EH (cell line): Measurements from ENCODE around the gene SMIM35.

Experiments used
- DNase-seq: peaks from one replicate; pipeline ENCODE4 v3.0.0-alpha.2; 2015; ENCODE audit warnings: low read depth

SMIM35 gene

DNA sequence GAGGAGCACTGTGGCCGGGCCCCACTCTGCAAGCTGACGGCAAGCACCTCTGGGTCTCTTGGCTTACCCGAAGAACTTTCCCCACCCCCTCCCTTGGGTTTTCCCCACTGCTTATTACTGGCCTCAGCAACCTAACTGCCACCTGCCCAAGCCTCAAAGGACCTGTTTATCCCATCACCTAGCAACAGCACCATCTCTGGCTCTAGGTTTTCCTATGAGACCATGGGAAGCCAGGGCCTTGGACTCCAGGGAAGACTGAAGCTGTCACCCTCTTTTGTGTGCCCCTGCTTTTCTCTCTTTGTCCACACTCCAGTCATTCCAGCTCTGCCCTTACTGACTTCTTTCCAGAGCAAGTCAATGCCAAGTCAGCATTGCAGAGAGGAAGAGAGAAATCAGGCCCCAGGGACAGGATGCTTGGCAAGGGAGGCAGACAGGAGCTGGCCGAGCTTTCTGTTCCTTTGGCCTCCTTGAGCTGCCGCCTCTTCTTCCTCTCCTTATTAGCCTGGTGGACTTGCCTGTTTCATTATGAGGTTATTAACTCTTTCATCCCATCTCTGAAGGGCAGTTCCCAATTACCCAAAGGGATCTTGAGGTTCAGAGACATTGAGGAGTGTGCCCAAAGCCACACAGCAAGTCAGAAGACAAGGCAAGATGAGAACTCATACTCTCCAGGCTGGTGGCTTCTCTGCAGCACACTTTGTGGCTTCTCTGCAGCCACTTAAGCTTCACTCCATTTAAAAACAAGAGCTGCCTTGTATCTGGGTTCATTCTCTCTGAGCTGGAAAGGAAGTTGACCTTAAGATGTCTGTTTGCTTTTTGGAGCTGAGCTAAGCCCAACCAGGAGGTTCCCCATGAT lies at the start of gene SMIM35:
SMIM35 (minus strand) TSS at position 51 of the 856 bp plus-strand sequence. CDS start 206 bp downstream, outside the sequence.
- DNase-seq = no peak

DNA sequence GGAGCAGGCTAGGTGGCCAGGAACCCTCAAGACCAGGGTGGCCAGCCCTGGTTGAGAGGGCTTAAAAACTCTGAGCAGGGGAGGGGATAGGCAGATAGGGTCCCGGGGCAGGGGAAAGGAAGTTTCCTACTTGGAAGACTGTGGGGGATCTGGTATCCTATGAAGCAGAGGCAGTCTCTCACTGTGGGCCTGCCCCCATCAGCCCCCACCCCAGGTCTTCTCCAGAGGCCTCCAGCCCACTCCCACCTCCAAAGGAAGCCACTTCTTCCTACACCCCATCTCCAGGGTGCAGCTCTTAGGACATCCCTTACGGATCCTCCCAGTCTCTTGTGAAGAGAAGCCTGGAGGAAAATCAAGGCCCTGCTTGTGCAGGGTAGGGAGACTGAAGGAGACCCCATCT lies 49.6 kb upstream of the SMIM35 start:
- DNase-seq = no peak

DNA sequence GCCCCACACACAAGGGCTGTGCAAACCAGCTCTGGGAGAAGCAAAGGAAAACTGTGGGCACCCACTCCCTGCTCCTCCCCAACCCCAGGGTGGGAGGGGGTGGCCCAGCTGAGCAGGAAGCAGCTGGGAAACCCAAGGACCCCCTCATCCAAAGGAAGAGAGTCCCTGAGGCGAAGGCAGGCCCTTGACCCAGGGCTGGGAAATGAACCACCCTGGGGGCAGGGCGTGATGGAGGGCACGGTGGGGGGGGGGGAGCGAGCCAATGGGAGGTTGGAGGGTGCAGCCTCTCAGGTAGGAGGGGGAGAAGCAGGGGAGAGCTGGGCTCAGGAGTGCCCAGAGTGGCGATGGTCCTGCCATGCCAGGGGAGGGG lies 49.0 kb upstream of the SMIM35 start:
- DNase-seq = no peak

DNA sequence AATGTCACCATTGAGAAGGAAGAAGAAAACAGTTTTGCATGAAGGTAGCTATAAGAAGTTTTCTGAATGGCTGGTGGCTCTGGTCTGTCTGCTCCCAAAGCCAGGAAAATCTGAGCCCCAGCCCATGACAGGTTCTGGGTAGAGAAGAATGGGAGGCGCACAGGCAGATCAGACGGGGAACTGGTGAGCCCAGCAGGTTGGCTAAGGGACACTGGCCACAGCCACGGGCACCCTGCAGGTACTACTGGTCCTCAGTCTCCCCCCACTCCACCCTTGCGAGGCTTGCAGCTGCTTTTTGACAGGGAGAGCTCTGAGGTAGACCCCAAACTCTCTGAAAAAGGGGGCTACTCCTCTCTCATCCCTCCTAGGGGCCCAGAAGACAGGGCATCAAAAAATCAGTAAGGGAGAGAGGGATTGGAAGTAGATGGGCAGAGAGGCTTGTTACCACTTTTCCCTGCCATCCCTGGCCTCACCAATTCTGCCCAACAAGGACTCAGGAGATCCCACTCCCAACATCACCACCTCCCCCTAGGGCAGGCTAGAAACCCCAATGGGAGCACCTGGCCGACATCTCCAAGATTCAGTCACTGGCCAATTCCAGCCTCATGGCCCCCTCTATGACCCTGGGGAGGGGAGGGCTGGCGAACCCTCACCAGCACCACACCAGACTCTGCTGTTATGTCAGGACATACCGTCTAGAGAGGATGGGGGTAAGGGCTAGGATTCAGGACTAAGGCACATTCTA lies 48.5 kb upstream of the SMIM35 start:
- DNase-seq = no peak

DNA sequence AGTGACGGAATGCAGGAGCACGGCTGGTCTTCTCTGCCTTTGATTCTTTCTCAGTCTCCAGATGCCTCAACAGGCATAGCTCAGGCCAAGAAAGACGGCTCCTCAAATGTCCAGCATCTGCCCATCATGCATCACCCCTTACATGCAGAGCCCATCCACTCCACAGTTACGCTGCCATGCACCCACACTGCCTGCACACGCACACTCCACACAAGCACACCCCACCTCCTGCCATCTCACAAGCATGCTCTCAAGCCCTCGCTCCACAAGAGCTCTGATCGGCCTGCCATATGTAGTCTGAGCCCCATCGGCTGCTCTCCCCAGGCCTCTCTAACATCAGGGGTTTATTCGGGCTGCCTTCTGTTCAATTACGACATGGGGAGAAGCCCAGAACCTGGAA lies 47.1 kb upstream of the SMIM35 start:
- no peak for DNase-seq

DNA sequence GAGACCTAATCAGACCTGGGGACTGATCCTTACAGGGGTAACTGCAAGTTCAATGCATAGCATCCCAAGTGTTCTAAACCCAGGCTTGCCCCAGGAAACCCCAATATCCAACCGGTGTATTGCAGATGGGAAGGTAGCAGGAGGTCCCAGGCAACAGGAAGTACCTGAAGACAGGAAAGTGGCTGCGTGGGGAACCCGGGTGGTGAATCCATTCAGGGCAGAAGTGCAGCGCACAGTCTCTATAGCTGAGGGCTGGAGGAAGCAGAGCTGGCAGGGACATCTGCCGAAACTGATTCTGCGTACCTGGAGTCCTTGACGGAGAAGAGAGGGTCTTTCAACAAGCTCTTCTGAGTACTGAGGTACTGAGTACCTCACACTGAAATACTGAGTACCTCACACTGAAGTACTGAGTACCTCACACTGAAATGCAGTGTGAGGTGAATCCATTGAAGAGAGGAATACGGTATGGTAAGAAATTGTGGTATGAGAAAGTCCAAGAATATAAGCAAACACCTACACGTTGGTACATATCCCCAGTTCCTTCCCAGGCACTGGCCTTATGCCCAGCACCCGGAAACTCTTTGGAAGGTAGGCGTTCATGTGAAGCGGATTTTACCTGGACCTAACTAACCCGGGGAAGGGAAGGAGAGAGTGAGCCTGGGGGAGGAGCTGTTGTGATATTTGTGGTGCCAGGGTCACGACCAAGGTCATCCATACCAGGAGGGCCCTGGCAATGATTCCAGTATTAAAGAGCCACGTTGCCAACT lies 45.8 kb upstream of the SMIM35 start:
- no peak for DNase-seq

DNA sequence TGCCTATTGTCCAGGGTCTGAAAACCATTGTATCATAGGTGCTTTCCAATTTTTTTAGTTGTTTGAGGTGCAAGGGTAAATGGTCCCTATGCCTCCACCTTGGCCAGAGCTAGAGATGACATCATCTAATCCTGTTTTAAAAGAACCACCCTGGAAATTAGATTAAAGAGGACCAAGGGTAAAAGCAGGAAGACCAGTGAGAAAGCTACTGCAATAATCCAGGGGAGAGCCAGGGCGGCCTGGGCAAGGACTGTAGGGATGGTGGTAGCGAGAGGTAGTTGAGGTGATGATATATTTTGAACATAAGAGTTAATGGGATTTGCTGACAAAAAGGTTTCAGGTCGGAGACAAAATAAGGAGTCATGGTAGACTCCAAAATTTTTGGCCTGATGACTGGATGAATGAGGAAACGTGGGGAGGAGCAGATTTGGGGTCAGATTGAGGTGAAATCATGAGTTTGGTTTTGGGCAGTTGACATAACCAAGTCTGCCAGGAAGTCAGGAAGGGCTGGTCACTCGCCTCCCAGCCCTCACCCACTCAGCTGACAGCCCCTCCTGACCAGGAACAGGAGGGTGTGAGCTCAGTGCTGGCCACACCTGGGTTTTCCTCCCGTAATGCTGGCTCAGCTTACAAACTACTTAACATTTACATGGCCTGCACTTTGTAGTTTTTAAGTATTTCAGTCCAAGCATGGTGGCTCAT lies 42.9 kb upstream of the SMIM35 start:
- no peak for DNase-seq

DNA sequence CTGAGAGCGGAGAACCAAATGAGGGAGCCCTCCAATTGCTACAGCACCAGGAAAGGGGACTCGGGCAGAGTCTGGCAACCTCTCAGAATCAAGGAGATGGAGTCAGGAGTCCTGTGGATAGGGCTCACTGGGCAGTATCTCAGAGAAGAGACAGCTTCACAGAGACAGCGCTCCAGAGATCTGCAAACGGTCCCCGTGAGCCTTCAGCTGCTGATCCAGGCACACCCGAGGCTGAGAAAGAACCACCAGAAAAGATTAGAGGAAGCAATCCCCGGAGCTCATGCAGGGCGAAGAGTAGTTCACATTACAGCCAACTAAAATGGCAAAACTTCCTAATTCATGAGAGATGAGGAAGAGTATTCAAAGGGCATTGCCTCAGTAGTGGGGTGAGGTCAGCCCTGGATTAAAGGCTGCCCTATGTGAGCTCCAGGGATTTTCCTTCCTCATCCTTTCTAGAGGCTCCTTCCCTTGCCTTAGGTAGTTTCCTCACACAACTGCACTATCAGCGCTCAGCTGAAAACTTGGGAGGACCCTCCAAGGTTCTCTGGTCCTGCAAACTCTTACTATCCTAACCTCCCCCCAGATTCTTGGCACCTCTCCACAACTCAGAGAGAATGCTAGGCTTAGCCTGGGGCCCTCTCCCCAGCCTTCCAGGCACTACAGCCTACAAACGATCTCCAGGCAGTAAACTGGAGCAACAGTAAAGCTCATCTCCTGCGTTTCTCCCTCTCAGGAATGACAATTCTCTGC lies 42.1 kb upstream of the SMIM35 start:
- no peak for DNase-seq

DNA sequence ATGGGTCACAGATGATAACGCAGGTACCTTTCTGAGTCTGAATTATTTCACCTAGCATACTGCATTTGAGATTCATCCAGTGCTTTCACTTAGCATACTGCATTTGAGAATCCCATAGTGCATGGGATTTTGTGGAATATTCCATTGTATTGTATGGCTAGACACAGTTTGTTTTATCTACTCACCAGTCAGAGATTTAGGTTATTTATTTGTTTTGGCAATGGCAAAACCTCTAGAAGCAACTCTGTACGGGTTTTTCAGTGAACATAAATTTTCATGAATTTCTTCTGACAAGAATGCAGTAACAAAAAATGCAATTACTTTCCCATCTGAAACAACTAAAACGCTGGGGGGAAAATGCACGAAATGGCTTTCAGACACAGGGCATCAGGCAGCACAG lies 41.5 kb upstream of the SMIM35 start:
- peak; percentile 22 for DNase-seq

DNA sequence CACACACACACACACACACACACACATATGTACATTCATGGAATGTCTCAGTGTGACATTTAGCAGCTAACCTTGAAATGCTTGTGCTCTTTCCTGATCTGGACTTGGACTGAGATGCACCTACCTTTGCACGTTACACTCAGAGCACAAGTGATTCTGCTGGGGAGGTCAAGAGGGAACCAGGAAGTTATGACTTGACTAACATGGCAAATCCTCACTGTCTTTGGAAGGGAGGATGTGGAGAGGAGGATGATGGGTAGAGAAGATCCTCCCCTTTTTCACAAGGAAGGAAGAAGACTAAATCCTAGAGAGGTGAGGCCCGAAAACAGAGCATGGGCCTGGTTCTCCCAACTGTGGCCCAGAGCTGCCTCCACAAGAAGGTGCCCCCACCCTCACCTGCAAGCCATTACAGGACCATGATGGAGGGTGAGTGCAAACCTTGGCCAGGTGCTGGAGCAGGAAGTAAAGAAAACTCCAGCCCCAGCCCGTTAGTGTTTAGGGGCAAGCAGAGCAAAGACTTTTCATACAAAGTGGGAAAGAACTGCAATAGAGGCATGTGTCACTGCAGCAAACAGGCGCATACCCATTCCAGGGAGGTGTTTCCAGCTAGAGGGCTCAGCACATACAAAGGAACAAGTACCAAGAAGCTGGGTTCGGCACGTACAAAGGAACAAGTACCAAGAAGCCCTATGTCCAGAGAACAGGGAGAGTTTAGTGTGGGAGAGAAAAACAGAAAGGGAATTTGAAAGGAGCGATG lies 39.5 kb upstream of the SMIM35 start:
- DNase-seq = no peak

DNA sequence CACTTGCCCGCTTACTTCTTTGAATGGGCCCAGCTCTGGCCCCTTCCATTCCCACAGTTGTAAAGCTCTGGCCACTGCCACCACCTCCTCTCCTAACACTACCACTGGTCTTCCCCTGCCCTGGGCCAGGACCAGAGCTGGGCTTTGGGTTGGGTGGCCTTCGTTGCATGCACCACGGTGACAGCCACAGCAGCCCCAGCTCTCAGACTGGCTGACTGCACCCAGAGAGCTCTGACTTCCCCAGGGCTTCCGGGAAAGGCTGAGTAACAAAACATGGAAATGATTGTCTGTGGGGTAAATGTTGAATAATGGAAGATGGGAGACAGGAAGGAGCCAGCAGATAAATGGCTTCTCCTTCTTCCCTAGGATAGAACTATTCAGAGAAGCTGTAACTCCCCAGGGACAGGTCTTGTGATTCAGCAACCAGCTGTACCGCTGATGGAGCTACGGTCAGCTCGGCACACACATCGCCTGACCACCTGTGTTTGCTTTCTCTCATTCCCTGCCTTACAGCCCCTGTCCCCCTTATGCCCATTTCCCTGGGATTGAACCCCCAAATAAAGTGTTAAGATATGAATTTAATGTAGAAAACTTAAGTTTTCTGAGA lies 38.3 kb upstream of the SMIM35 start:
- DNase-seq = no peak

DNA sequence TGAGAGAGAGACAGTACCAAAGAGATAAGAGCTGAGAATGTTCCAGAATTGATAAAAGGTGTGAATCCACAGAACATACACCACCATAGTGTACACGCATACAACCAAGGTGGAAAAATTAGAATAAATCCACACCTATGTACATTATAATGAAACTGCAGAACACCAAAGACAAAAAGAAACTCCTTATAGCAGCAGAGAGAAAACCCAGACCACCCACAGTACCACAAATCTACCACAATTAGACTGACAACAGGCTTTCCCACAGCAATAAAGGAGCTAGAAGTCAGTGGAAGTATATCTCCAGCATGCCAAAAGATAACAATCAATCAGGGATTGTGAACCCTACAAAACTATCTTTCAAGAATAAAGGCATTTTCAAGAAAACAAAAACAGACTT lies 34.0 kb upstream of the SMIM35 start:
- no peak for DNase-seq

DNA sequence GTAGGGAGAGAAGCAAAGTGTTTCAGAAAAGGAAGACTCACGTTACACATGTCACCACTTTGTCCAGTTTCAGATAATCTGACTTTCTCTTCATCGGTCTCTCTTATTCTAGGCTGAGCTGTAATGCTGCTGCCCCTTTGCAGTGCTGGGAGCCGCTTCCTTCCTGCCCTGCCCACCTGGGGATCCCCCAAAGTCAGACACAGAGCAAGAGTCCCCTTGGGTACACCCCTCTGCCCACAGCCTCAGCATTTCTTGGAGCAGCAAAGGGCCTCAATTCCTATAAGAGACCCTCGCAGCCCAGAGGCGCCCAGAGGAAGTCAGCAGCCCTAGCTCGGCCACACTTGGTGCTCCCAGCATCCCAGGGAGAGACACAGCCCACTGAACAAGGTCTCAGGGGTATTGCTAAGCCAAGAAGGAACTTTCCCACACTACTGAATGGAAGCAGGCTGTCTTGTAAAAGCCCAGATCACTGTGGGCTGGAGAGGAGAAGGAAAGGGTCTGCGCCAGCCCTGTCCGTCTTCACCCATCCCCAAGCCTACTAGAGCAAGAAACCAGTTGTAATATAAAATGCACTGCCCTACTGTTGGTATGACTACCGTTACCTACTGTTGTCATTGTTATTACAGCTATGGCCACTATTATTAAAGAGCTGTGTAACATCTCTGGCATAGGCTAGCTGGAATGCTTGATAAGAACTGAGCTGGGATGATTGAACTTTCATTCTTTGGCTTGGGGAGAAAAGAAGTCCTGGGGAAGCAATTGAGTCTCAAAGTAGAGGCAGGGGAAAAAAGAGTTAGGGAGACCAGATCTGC lies 31.2 kb upstream of the SMIM35 start:
- DNase-seq = no peak

DNA sequence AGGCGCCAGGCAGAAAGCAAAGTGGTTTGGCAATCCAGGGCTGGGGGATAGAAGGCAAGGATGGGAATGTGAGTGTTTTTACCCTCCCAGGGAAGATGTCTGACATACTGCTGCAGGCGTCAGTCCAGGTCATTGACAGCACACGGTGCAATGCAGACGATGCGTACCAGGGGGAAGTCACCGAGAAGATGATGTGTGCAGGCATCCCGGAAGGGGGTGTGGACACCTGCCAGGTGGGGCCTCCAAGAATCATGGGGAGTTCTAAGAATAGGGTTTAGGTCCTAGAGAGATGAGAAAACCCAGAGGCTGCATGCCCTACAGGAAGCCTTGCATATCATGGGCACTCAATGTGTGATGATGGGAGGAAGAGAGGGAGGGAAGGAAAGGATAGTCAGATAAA lies 28.3 kb upstream of the SMIM35 start:
- DNase-seq = no peak

DNA sequence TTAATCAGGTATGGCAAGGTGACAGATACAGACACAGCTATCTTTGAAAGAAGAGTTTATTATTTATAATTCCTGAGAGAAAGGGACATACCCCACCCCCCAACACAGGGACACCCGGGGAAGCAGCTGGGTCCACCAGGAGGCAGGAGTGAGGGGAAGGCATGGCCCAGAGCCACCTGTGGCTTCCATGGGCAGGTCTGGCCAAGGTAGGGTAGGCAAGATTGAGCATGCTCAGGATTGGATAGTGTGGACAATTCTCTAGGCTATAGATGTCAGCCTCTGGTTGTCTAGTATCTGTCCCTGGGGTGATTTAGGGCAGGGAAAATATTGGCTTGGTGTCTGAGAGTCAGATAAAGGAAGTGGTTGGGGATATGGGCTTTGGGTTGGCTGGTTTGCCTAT lies 27.5 kb upstream of the SMIM35 start:
- no peak for DNase-seq

DNA sequence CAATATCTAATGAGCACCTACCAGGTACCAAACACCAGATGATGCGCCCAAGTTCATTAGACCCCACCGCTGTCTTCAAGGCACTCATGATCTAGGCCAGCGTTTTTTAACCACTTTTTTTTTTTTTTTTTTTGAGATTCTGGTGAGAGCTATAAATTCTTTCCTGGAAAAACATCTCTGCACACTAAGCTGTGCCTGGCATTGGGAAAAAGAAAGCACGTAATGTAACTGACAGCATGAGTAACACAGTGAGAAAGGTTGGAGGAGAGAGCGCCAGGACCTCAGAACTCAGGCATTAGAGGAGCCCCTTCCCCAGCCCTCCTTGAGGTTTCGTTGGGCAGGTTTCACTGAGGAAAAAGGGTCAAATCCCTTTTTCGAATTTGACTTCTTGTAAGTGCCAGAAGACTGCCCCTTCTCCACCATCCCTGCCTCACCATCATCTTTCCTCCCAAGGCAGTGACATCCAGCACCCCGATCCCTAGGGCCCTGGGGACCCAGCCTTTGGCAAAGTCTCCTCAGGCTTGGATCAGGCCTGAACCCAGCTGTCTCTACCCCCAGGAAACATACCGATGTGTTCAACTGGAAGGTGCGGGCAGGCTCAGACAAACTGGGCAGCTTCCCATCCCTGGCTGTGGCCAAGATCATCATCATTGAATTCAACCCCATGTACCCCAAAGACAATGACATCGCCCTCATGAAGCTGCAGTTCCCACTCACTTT lies 26.1 kb upstream of the SMIM35 start:
- no peak for DNase-seq

DNA sequence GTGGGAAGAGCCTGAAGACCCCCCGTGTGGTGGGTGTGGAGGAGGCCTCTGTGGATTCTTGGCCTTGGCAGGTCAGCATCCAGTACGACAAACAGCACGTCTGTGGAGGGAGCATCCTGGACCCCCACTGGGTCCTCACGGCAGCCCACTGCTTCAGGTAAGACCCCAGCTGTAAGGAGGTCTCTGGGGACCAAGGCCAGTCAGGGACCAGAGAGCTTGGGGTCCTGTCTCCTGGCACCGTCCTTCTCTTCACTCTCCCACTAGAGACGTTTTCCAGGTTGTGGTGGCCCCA lies 24.9 kb upstream of the SMIM35 start:
- no peak for DNase-seq

DNA sequence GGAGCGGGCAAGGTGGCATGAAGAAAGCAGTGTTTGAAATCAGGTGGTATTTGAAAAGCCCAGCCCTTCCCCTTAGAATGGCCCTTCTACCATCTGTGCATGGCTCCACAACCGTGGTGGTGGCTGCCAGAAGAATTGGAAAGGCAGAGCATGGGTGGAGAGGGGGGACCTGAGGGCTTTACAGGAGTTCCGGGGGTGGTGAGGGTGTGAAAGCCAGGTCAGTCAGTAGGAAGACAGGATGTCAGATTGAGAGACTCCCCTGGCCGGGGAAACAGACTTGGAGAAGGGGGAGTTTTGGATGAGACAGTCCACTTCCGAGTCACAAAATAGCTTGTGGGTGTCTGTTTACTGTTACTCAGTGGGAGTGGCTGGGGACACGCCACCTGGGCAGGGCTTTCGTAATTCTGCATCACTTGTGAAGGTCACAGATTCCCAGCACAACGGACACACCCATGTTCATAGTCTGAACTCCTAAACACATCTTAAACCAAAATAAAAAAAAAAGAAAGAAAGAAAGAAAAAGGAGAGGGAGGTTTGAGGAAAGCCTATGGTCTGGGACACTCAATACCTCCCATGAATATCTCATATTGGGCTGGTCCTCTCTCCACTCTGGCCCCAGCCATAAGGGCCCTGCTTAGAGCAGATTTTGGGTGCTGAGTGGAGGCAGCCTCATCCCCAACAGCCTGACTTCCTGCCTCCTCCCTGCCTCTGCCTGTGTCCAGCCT lies 24.4 kb upstream of the SMIM35 start:
- no peak for DNase-seq
